Panc1 (cell line): Measurements from ENCODE around the gene PTPRE. TPM values are rescaled to one million over a fixed set of nuclear protein-coding genes. Genes with fewer than 3 reads are reported as not detected.

Experiments used
- ATAC-seq: fragments of 200-7000 bp; cut with Tn5 transposase; 2 replicates; pipeline ENCODE4 v1.9.1; 2020; ENCODE audit warnings: mild to moderate bottlenecking, moderate library complexity
- BruUV-seq: library from RNA; stranded (reverse); fragments of 400-500 nt; replicated peaks from 2 replicates; lab custom pipeline; 2021; lab: Mats Ljungman, UMichigan
- CTCF ChIA-PET: fragments of 300-600 bp; sonication (Branson Sonifier 250); formaldehyde crosslinking; loops from one replicate; lab custom pipeline; 2022; ENCODE audit warnings: antibody characterized with exemption; lab: Charles Lee
- POLR2A ChIA-PET: fragments of 300-600 bp; sonication (Branson Sonifier 250); formaldehyde crosslinking; loops from one replicate; lab custom pipeline; 2022; ENCODE audit warnings: antibody characterized with exemption; lab: Charles Lee
- DNase-seq: peaks from one replicate; pipeline ENCODE4 v3.0.0-alpha.2; 2010; ENCODE audit warnings: low read depth, low spot score
- H3K27ac ChIP-seq: 2 replicates; pipeline ENCODE4 v1.5.1; 2011; ENCODE audit warnings: mild to moderate bottlenecking, low read length, inconsistent platforms
- H3K27me3 ChIP-seq: fragments of 200-500 bp; sonication (Bioruptor generic); 2 replicates; pipeline ENCODE4 v1.6.0; 2014; ENCODE audit warnings: low read length, inconsistent platforms; ENCODE audit not compliant: control insufficient read depth, insufficient read depth
- H3K36me3 ChIP-seq: fragments of 200-500 bp; sonication (Bioruptor generic); 2 replicates; pipeline ENCODE4 v1.5.1; 2014; ENCODE audit warnings: inconsistent platforms, mild to moderate bottlenecking, low read length, moderate library complexity; ENCODE audit not compliant: control insufficient read depth, insufficient read depth
- H3K4me1 ChIP-seq: 2 replicates; pipeline ENCODE4 v1.5.1; 2011; ENCODE audit warnings: inconsistent platforms, mild to moderate bottlenecking, low read length, moderate library complexity; ENCODE audit not compliant: control insufficient read depth, insufficient read depth
- H3K4me3 ChIP-seq, 2 experiments: 2 replicates each; pipeline ENCODE4 v1.5.1; 2011 to 2012; ENCODE audit warnings: low read depth in 2 of 2, low read length in 2 of 2, mild to moderate bottlenecking in 2 of 2, inconsistent platforms in 1 of 2, moderate library complexity in 1 of 2
- H3K9me3 ChIP-seq: fragments of 200-500 bp; sonication (Bioruptor generic); 2 replicates; pipeline ENCODE4 v1.5.1; 2014; ENCODE audit warnings: low read depth, mild to moderate bottlenecking, inconsistent platforms, low read length, moderate library complexity; ENCODE audit not compliant: control insufficient read depth, insufficient read depth
- POLR2AphosphoS5 ChIP-seq: IDR thresholded peaks from 2 replicates; pipeline ENCODE4 v1.6.1; 2012; ENCODE audit warnings: mild to moderate bottlenecking, low read depth, low read length, moderate library complexity
- SIN3A ChIP-seq: IDR thresholded peaks from 2 replicates; pipeline ENCODE4 v1.6.1; 2012; ENCODE audit warnings: low read depth, mild to moderate bottlenecking, low read length, moderate library complexity, borderline replicate concordance; ENCODE audit not compliant: insufficient read depth
- TCF7L2 ChIP-seq: IDR thresholded peaks from 2 replicates; pipeline ENCODE4 v1.6.1; 2011; ENCODE audit warnings: mild to moderate bottlenecking, low read depth, low read length, inconsistent platforms
- in situ Hi-C: cut with HindIII; loops from 2 replicates; pipeline ENCODE4 v1.10.0; 2016; ENCODE audit warnings: low sequenced_read_pairs, low pct_unique_long_range_greater_than_20kb
- intact Hi-C: fragments of 100-400 bp; cut with micrococcal nuclease; formaldehyde crosslinking; loops from one replicate; pipeline ENCODE4 v1.10.0; 2022; ENCODE audit not compliant: unreplicated experiment
- total RNA-seq: library from RNA; stranded (reverse); gene quantifications from one replicate; pipeline ENCODE4 v1.2.1, GENCODE V29; 2021; ENCODE audit not compliant: unreplicated experiment
- TF ChIP-seq, protein P1 (sequence below): fragments of 450-650 bp; IDR thresholded peaks from 2 replicates; pipeline ENCODE4 v1.5.1; 2017; ENCODE audit warnings: mild to moderate bottlenecking
- TF ChIP-seq, protein P2 (sequence below), 2 experiments: IDR thresholded peaks; 2 replicates each; pipeline ENCODE4 v1.6.1; 2011 to 2012; ENCODE audit warnings: low read depth in 2 of 2, control low read depth in 1 of 2, low read length in 1 of 2, mild to moderate bottlenecking in 1 of 2, moderate library complexity in 1 of 2; ENCODE audit not compliant: insufficient read depth in 1 of 2

PTPRE gene
- total RNA-seq, 1 experiment from 2014 or later, result 0.44 TPM

DNA sequence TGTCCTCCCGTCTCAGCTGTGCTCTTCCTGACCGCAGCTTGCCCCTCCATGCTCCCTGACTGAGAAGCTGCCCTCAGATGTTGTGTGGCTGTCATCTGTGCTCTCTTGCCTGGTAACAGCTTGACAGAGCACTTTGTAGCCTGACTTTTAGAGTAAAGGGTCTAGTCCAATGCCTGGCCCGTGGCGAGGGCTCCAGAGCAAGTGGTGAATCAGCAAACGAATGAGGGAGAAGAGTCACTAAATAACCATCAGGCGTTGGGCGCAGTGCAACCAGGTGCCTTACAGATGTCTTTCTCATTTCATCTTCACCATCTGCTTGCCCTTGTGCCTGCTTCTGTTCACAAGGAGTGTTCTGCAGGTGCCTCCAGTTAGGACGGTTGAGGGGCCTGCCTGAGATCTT lies 173.7 kb downstream of the PTPRE start:
- ChIA-PET POLR2A (no interaction called here), CTCF (no interaction called here)

DNA sequence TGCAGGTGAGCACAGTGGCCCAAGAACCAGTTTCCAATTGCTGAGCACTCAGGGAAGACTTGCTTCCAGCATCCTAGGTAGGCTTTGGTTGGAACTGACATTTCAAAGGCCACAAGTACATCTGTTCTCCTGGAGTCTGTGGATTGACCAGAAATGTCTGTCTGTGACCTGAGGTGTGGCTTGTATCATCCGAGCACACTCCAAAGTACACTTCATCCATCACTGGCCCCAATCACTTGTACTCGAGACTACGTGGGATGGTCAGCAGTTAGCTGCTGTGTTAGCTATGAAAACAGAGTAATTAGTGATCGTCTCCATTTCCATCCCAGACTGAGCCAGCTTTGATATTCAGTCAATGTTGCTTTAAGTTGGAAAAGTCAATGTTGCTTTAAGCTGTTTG lies 174.3 kb downstream of the PTPRE start:
- no peak for TF ChIP-seq TCF7L2
- TF ChIP-seq, protein P1, sequence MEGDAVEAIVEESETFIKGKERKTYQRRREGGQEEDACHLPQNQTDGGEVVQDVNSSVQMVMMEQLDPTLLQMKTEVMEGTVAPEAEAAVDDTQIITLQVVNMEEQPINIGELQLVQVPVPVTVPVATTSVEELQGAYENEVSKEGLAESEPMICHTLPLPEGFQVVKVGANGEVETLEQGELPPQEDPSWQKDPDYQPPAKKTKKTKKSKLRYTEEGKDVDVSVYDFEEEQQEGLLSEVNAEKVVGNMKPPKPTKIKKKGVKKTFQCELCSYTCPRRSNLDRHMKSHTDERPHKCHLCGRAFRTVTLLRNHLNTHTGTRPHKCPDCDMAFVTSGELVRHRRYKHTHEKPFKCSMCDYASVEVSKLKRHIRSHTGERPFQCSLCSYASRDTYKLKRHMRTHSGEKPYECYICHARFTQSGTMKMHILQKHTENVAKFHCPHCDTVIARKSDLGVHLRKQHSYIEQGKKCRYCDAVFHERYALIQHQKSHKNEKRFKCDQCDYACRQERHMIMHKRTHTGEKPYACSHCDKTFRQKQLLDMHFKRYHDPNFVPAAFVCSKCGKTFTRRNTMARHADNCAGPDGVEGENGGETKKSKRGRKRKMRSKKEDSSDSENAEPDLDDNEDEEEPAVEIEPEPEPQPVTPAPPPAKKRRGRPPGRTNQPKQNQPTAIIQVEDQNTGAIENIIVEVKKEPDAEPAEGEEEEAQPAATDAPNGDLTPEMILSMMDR, result no peak
- POLR2A ChIA-PET, result no interaction called here
- ATAC-seq (no peak), DNase-seq (no peak)
- BruUV-seq, result no TSS peak
- Histone ChIP-seq H3K27ac (no peak overlapping the region), H3K9me3 (no peaks in the 10 kb centered on the region), H3K36me3 (no peaks in the 10 kb centered on the region), H3K4me1 (no peaks in the 10 kb centered on the region), H3K27me3 (peaks cover 12% of the 10 kb centered on the region), H3K4me3 (no peak overlapping the region)
- intact Hi-C loops, result no loop called here
- in situ Hi-C loops, result no loop called here
- CTCF ChIA-PET, result no interaction called here

More for the DNA sequence above, 173.7 kb downstream of the PTPRE start:
- Histone ChIP-seq H3K4me3 (no peak overlapping the region), H3K9me3 (no peaks in the 10 kb centered on the region), H3K4me1 (no peaks in the 10 kb centered on the region), H3K27me3 (peaks cover 18% of the 10 kb centered on the region), H3K36me3 (no peaks in the 10 kb centered on the region), H3K27ac (no peak overlapping the region)
- no peak for ATAC-seq
- no peak for DNase-seq
- intact Hi-C loops (no loop called here), in situ Hi-C loops (no loop called here)
- TF ChIP-seq, protein P1, result no peak
- TF ChIP-seq SIN3A (no peak), POLR2AphosphoS5 (no peak), TCF7L2 (no peak)
- TF ChIP-seq, protein P2, sequence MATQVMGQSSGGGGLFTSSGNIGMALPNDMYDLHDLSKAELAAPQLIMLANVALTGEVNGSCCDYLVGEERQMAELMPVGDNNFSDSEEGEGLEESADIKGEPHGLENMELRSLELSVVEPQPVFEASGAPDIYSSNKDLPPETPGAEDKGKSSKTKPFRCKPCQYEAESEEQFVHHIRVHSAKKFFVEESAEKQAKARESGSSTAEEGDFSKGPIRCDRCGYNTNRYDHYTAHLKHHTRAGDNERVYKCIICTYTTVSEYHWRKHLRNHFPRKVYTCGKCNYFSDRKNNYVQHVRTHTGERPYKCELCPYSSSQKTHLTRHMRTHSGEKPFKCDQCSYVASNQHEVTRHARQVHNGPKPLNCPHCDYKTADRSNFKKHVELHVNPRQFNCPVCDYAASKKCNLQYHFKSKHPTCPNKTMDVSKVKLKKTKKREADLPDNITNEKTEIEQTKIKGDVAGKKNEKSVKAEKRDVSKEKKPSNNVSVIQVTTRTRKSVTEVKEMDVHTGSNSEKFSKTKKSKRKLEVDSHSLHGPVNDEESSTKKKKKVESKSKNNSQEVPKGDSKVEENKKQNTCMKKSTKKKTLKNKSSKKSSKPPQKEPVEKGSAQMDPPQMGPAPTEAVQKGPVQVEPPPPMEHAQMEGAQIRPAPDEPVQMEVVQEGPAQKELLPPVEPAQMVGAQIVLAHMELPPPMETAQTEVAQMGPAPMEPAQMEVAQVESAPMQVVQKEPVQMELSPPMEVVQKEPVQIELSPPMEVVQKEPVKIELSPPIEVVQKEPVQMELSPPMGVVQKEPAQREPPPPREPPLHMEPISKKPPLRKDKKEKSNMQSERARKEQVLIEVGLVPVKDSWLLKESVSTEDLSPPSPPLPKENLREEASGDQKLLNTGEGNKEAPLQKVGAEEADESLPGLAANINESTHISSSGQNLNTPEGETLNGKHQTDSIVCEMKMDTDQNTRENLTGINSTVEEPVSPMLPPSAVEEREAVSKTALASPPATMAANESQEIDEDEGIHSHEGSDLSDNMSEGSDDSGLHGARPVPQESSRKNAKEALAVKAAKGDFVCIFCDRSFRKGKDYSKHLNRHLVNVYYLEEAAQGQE (IDR thresholded peaks at IDR 0.05; ENCODE audit: insufficient read depth in 1 of 2, low read depth in 2 of 2, low read length in 1 of 2), result no peak
- no TSS peak for BruUV-seq
